Esophagus squamous epithelium (tissue), 4 donors: ENCODE measurements around the gene TTC27.

Experiments used
- POLR2A ChIP-seq, 4 donors: fragments of 450-650 bp; IDR thresholded peaks; one replicate each; pipeline ENCODE4 v1.6.1; 2017; ENCODE audit warnings: antibody characterized with exemption in 4 of 4, mild to moderate bottlenecking in 4 of 4, moderate library complexity in 3 of 4
- TF ChIP-seq, protein P1 (sequence below), 6 experiments: fragments of 450-650 bp in 4 of 6; fragments of 200-600 bp in 2 of 6; sonication (generic) in 2 of 6; IDR thresholded peaks; one replicate each; pipeline ENCODE4 v1.5.1; 2016 to 2019; ENCODE audit warnings: antibody characterized with exemption in 6 of 6, mild to moderate bottlenecking in 4 of 6, moderate library complexity in 4 of 6

DNA sequence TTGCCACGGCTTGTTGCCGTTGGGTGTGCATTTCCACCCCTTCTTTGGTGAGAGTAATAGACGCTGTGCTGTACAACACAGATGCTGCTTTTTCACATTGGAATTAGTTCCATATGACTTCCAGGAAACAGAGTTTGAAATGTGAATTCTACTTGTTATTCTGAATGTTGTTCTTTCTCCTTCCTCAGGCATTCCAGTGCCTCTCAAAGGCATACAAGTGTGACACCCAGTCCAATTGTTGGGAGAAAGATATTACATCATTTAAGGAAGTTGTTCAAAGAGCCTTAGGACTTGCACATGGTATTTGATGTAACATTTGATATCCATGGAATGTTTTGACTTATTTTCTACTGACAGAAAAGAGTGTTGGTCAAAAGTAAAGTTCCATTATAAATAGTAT is 184.5 kb downstream of the TTC27 start:
- TF ChIP-seq, protein P1, sequence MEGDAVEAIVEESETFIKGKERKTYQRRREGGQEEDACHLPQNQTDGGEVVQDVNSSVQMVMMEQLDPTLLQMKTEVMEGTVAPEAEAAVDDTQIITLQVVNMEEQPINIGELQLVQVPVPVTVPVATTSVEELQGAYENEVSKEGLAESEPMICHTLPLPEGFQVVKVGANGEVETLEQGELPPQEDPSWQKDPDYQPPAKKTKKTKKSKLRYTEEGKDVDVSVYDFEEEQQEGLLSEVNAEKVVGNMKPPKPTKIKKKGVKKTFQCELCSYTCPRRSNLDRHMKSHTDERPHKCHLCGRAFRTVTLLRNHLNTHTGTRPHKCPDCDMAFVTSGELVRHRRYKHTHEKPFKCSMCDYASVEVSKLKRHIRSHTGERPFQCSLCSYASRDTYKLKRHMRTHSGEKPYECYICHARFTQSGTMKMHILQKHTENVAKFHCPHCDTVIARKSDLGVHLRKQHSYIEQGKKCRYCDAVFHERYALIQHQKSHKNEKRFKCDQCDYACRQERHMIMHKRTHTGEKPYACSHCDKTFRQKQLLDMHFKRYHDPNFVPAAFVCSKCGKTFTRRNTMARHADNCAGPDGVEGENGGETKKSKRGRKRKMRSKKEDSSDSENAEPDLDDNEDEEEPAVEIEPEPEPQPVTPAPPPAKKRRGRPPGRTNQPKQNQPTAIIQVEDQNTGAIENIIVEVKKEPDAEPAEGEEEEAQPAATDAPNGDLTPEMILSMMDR (IDR thresholded peaks at IDR 0.05) = no peak
- no peak for TF ChIP-seq POLR2A (IDR thresholded peaks at IDR 0.05)
